ENCODE results near the gene A2M.

A2M gene

GRCh38 chr12:9130244-9130643 is 14.5 kb upstream of the A2M start:
- TF ChIP-seq CTCF (IDR thresholded peaks at IDR 0.05; ENCODE audit: low read depth, low read length): no peak
- no peak for DNase-seq (ENCODE audit: extremely low read depth, low read depth)

- TF ChIP-seq CTCF (IDR thresholded peaks at IDR 0.05; ENCODE audit: low read depth, low read length): no peak
- no peak for DNase-seq (ENCODE audit: extremely low read depth, low read depth)
Measured at GRCh38 chr12:9127936-9128663, 12.4 kb upstream of the A2M start.

GRCh38 chr12:9127484-9127883 is 11.8 kb upstream of the A2M start:
- TF ChIP-seq CTCF (IDR thresholded peaks at IDR 0.05; ENCODE audit: low read depth, low read length): no peak
- DNase-seq (ENCODE audit: extremely low read depth, low read depth): no peak

GRCh38 chr12:9124383-9125031 is 8.8 kb upstream of the A2M start:
- DNase-seq (ENCODE audit: extremely low read depth, low read depth): no peak
- TF ChIP-seq CTCF (IDR thresholded peaks at IDR 0.05; ENCODE audit: low read depth, low read length): no peak

- DNase-seq (ENCODE audit: extremely low read depth, low read depth): no peak
- no peak for TF ChIP-seq CTCF (IDR thresholded peaks at IDR 0.05; ENCODE audit: low read depth, low read length)
Measured at GRCh38 chr12:9123781-9124382, 8.2 kb upstream of the A2M start.

GRCh38 chr12:9122091-9122609 is 6.4 kb upstream of the A2M start:
- no peak for DNase-seq (ENCODE audit: extremely low read depth, low read depth)
- no peak for TF ChIP-seq CTCF (IDR thresholded peaks at IDR 0.05; ENCODE audit: low read depth, low read length)

Data from AG09319 (cell line).